Right atrium auricular region (tissue), 2 donors: ENCODE results near the gene PLAGL2. TPM values are rescaled to one million over a fixed set of nuclear protein-coding genes. Genes with fewer than 3 reads are reported as not detected.

ENCODE experiments used
- DNase-seq: peaks from one replicate; pipeline ENCODE4 v3.0.0-alpha.2; 2019; ENCODE audit warnings: low spot score
- H3K27ac ChIP-seq, 2 donors: fragments of 200-600 bp; sonication (generic); 1 replicate in 1 of 2; 2 replicates in 1 of 2; pipeline ENCODE4 v1.5.1; 2016 to 2019
- H3K27me3 ChIP-seq, 2 donors: fragments of 200-600 bp; sonication (generic); one replicate each; pipeline versions ENCODE4 v1.5.1 to v1.6.0; 2017 to 2019
- H3K36me3 ChIP-seq: fragments of 200-600 bp; sonication (generic); one replicate; pipeline ENCODE4 v1.5.1; 2016
- H3K4me1 ChIP-seq, 2 donors: fragments of 200-600 bp; sonication (generic); one replicate each; pipeline versions ENCODE4 v1.5.1 to v1.6.0; 2017 to 2019
- H3K4me3 ChIP-seq, 2 donors: fragments of 200-600 bp; sonication (generic); 1 replicate in 1 of 2; 2 replicates in 1 of 2; pipeline ENCODE4 v1.5.1; 2017 to 2019; ENCODE audit warnings: mild to moderate bottlenecking in 1 of 2, moderate library complexity in 1 of 2
- H3K9me3 ChIP-seq, 2 donors: fragments of 200-600 bp; sonication (generic); one replicate each; pipeline ENCODE4 v1.5.1; 2019
- CTCF ChIP-seq, 2 donors: fragments of 200-600 bp; sonication (generic); IDR thresholded peaks; one replicate each; pipeline ENCODE4 v1.5.1; 2019; ENCODE audit warnings: antibody characterized with exemption in 2 of 2
- total RNA-seq, 2 donors: library from RNA; depleted of rRNA; stranded (reverse); fragments of >200 nt; gene quantifications; one replicate each; pipeline ENCODE4 v1.1.0, GENCODE V29; 2016

Gene PLAGL2
- total RNA-seq, 2 donors from 2014 or later = 7.0 to 8.1 TPM

- peaks cover 60% of the 10 kb centered on the region for H3K36me3 ChIP-seq
- H3K9me3 ChIP-seq = no peaks in the 10 kb centered on the region
- DNase-seq = no peak
- no peak overlapping the region for H3K4me3 ChIP-seq
- no peak overlapping the region for H3K27ac ChIP-seq
- H3K4me1 ChIP-seq = no peaks in the 10 kb centered on the region
- H3K27me3 ChIP-seq = no peaks in the 10 kb centered on the region
- no peak for TF ChIP-seq CTCF (IDR thresholded peaks at IDR 0.05)
Observed at GRCh38 chr20:32216179-32217142, 8.9 kb upstream of the PLAGL2 start.

- H3K36me3 ChIP-seq = peaks cover 54% of the 10 kb centered on the region
- no peak overlapping the region for H3K27ac ChIP-seq
- H3K9me3 ChIP-seq = no peaks in the 10 kb centered on the region
- TF ChIP-seq CTCF (IDR thresholded peaks at IDR 0.05) = no peak
- no peaks in the 10 kb centered on the region for H3K4me1 ChIP-seq
- DNase-seq = no peak
- H3K4me3 ChIP-seq = no peak overlapping the region
- H3K27me3 ChIP-seq = no peaks in the 10 kb centered on the region
Observed at GRCh38 chr20:32215729-32216128, 8.2 kb upstream of the PLAGL2 start.

GRCh38 chr20:32215147-32215546 is 7.6 kb upstream of the PLAGL2 start:
- TF ChIP-seq CTCF (IDR thresholded peaks at IDR 0.05) = no peak
- H3K27me3 ChIP-seq = no peaks in the 10 kb centered on the region
- no peaks in the 10 kb centered on the region for H3K4me1 ChIP-seq
- no peak overlapping the region for H3K4me3 ChIP-seq
- no peak for DNase-seq
- no peaks in the 10 kb centered on the region for H3K9me3 ChIP-seq
- H3K36me3 ChIP-seq = peaks cover 48% of the 10 kb centered on the region
- no peak overlapping the region for H3K27ac ChIP-seq

- Histone ChIP-seq H3K4me1 (no peaks in the 10 kb centered on the region), H3K4me3 (no peak overlapping the region), H3K27ac (no peak overlapping the region), H3K27me3 (no peaks in the 10 kb centered on the region), H3K36me3 (peaks cover 40% of the 10 kb centered on the region), H3K9me3 (no peaks in the 10 kb centered on the region)
- TF ChIP-seq CTCF (IDR thresholded peaks at IDR 0.05) = no peak
- no peak for DNase-seq
Observed at GRCh38 chr20:32213870-32214269, 6.3 kb upstream of the PLAGL2 start.

GRCh38 chr20:32209850-32210605 is 2.5 kb upstream of the PLAGL2 start:
- H3K27ac ChIP-seq = no peak overlapping the region

More at GRCh38 chr20:32209850-32210605, 2.5 kb upstream of the PLAGL2 start:
- DNase-seq = no peak
- Histone ChIP-seq H3K36me3 (peaks cover 5% of the 10 kb centered on the region), H3K9me3 (no peaks in the 10 kb centered on the region), H3K4me3 (no peak overlapping the region), H3K27me3 (no peaks in the 10 kb centered on the region), H3K4me1 (peaks cover 0 to 20% of the 10 kb centered on the region in 2 donors)
- TF ChIP-seq CTCF (IDR thresholded peaks at IDR 0.05) = no peak
